Measurements from ENCODE around the gene GUCY1A1.

GUCY1A1 gene

DNA sequence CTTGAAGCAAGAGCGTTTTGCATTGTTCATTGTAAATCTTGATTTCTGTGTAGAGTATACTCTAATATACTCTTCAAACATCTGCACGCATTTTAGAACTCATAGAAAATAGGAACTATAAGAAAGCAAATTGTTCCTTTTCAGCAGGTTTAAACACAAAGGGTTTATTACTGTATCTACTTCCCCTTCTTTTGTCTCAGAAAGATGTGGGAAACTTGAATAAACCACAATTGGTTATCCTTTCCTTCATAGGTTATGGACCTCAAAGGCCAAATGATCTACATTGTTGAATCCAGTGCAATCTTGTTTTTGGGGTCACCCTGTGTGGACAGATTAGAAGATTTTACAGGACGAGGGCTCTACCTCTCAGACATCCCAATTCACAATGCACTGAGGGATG, 46.2 kb downstream of the GUCY1A1 start:
- Histone ChIP-seq H3K9me3 (ENCODE audit: control insufficient read depth, insufficient read depth, low read depth, low read length) (no peaks in the 10 kb centered on the region), H3K4me3 (ENCODE audit: low read depth, low read length) (no peak overlapping the region), H3K36me3 (ENCODE audit: control insufficient read depth in 2 of 2, insufficient read depth in 1 of 2, low read length in 2 of 2) (peaks cover 0 to 4% of the 10 kb centered on the region in 2 experiments; a peak in 2 of 3 replicates), H3K4me1 (ENCODE audit: control insufficient read depth, insufficient read depth, low read length) (no peaks in the 10 kb centered on the region), H3K27ac (ENCODE audit: extremely low read depth, low read depth, low read length) (no peak overlapping the region)
- ChIA-PET POLR2A (no interaction called here), CTCF (no interaction called here)
- TF ChIP-seq KLF8 (tag by site-specific recombination; IDR thresholded peaks at IDR 0.05), result no peak

DNA sequence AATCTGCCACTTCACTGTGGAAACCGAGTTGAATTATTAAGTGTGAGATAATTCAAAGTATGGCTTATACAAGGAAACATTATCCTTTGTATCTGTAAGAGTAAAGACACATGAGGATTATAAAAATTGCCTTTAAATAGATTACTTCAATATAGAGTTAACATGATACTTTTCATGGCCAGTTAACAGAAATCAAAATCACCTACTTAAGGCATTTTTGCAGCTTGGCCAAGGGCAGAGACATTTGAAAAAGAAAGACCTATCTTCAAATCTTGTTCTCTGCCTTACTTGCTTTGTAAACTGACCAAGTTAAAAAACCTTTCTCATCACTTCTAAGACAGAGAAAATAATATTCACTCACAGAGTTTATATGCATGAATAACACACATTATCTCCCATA, 47.3 kb downstream of the GUCY1A1 start:
- H3K4me3 ChIP-seq (ENCODE audit: low read depth, low read length), result no peak overlapping the region
- no peak overlapping the region for H3K27ac ChIP-seq (ENCODE audit: extremely low read depth, low read depth, low read length)
- no peak for TF ChIP-seq HOXA7 (CRISPR knock-in tag; IDR thresholded peaks at IDR 0.05; ENCODE audit: borderline replicate concordance)
- TF ChIP-seq ZSCAN23 (tag by site-specific recombination; IDR thresholded peaks at IDR 0.05), result no peak
- TF ChIP-seq, protein P1, sequence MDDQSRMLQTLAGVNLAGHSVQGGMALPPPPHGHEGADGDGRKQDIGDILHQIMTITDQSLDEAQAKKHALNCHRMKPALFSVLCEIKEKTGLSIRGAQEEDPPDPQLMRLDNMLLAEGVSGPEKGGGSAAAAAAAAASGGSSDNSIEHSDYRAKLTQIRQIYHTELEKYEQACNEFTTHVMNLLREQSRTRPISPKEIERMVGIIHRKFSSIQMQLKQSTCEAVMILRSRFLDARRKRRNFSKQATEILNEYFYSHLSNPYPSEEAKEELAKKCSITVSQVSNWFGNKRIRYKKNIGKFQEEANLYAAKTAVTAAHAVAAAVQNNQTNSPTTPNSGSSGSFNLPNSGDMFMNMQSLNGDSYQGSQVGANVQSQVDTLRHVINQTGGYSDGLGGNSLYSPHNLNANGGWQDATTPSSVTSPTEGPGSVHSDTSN (CRISPR knock-in tag; IDR thresholded peaks at IDR 0.05), result no peak
- TF ChIP-seq, protein P2, sequence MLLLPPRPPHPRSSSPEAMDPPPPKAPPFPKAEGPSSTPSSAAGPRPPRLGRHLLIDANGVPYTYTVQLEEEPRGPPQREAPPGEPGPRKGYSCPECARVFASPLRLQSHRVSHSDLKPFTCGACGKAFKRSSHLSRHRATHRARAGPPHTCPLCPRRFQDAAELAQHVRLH (tag by site-specific recombination; IDR thresholded peaks at IDR 0.05), result no peak
- TF ChIP-seq, protein P3, sequence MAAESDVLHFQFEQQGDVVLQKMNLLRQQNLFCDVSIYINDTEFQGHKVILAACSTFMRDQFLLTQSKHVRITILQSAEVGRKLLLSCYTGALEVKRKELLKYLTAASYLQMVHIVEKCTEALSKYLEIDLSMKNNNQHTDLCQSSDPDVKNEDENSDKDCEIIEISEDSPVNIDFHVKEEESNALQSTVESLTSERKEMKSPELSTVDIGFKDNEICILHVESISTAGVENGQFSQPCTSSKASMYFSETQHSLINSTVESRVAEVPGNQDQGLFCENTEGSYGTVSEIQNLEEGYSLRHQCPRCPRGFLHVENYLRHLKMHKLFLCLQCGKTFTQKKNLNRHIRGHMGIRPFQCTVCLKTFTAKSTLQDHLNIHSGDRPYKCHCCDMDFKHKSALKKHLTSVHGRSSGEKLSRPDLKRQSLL (tag by site-specific recombination; IDR thresholded peaks at IDR 0.05), result no peak
- TF ChIP-seq ZFP3 (tag by site-specific recombination; IDR thresholded peaks at IDR 0.05; ENCODE audit: low read depth), result no peak
- TF ChIP-seq ZNF660 (tag by site-specific recombination; IDR thresholded peaks at IDR 0.05), result no peak
- no peak for TF ChIP-seq MZF1 (tag by site-specific recombination; IDR thresholded peaks at IDR 0.05; ENCODE audit: borderline replicate concordance)
- no peak for TF ChIP-seq IKZF3 (tag by site-specific recombination; IDR thresholded peaks at IDR 0.05)
- TF ChIP-seq, protein P4, sequence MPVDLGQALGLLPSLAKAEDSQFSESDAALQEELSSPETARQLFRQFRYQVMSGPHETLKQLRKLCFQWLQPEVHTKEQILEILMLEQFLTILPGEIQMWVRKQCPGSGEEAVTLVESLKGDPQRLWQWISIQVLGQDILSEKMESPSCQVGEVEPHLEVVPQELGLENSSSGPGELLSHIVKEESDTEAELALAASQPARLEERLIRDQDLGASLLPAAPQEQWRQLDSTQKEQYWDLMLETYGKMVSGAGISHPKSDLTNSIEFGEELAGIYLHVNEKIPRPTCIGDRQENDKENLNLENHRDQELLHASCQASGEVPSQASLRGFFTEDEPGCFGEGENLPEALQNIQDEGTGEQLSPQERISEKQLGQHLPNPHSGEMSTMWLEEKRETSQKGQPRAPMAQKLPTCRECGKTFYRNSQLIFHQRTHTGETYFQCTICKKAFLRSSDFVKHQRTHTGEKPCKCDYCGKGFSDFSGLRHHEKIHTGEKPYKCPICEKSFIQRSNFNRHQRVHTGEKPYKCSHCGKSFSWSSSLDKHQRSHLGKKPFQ (tag by site-specific recombination; IDR thresholded peaks at IDR 0.05), result no peak
- no peak for TF ChIP-seq ZNF223 (tag by site-specific recombination; IDR thresholded peaks at IDR 0.05)
- TF ChIP-seq OSR2 (tag by site-specific recombination; IDR thresholded peaks at IDR 0.05), result no peak
- TF ChIP-seq ZFP37 (tag by site-specific recombination; IDR thresholded peaks at IDR 0.05), result no peak
- TF ChIP-seq ZFHX2 (tag by site-specific recombination; conservative IDR thresholded peaks at IDR 0.05), result no peak
- TF ChIP-seq, protein P5, sequence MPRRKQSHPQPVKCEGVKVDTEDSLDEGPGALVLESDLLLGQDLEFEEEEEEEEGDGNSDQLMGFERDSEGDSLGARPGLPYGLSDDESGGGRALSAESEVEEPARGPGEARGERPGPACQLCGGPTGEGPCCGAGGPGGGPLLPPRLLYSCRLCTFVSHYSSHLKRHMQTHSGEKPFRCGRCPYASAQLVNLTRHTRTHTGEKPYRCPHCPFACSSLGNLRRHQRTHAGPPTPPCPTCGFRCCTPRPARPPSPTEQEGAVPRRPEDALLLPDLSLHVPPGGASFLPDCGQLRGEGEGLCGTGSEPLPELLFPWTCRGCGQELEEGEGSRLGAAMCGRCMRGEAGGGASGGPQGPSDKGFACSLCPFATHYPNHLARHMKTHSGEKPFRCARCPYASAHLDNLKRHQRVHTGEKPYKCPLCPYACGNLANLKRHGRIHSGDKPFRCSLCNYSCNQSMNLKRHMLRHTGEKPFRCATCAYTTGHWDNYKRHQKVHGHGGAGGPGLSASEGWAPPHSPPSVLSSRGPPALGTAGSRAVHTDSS (tag by site-specific recombination; IDR thresholded peaks at IDR 0.05), result no peak
- no peak for TF ChIP-seq ZNF16 (tag by site-specific recombination; IDR thresholded peaks at IDR 0.05; ENCODE audit: low read depth)
- no peak for TF ChIP-seq OVOL3 (tag by site-specific recombination; IDR thresholded peaks at IDR 0.05)
- TF ChIP-seq ZNF184 (tag by site-specific recombination; IDR thresholded peaks at IDR 0.05), result no peak
- TF ChIP-seq, protein P6, sequence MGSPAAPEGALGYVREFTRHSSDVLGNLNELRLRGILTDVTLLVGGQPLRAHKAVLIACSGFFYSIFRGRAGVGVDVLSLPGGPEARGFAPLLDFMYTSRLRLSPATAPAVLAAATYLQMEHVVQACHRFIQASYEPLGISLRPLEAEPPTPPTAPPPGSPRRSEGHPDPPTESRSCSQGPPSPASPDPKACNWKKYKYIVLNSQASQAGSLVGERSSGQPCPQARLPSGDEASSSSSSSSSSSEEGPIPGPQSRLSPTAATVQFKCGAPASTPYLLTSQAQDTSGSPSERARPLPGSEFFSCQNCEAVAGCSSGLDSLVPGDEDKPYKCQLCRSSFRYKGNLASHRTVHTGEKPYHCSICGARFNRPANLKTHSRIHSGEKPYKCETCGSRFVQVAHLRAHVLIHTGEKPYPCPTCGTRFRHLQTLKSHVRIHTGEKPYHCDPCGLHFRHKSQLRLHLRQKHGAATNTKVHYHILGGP (tag by site-specific recombination; IDR thresholded peaks at IDR 0.05), result no peak
- no peak for TF ChIP-seq HOXC10 (CRISPR knock-in tag; IDR thresholded peaks at IDR 0.05)
- ChIA-PET POLR2A (no interaction called here), CTCF (no interaction called here)
- H3K36me3 ChIP-seq (ENCODE audit: control insufficient read depth in 2 of 2, insufficient read depth in 1 of 2, low read length in 2 of 2), result peaks cover 0 to 4% of the 10 kb centered on the region in 2 experiments; a peak in 2 of 3 replicates
- no peaks in the 10 kb centered on the region for H3K9me3 ChIP-seq (ENCODE audit: control insufficient read depth, insufficient read depth, low read depth, low read length)
- H3K4me1 ChIP-seq (ENCODE audit: control insufficient read depth, insufficient read depth, low read length), result no peaks in the 10 kb centered on the region

Measured in HEK293 (cell line).